ENCODE results near the gene SIN3A.
A peak's percentile ranks its signal among the peaks of the same experiment; 100 is the strongest.
"Not testable (repeated sequence)": the region's sequence is repeated elsewhere in the genome, so short reads cannot be mapped to it uniquely, and the experiment has no call there.

Gene SIN3A

DNA sequence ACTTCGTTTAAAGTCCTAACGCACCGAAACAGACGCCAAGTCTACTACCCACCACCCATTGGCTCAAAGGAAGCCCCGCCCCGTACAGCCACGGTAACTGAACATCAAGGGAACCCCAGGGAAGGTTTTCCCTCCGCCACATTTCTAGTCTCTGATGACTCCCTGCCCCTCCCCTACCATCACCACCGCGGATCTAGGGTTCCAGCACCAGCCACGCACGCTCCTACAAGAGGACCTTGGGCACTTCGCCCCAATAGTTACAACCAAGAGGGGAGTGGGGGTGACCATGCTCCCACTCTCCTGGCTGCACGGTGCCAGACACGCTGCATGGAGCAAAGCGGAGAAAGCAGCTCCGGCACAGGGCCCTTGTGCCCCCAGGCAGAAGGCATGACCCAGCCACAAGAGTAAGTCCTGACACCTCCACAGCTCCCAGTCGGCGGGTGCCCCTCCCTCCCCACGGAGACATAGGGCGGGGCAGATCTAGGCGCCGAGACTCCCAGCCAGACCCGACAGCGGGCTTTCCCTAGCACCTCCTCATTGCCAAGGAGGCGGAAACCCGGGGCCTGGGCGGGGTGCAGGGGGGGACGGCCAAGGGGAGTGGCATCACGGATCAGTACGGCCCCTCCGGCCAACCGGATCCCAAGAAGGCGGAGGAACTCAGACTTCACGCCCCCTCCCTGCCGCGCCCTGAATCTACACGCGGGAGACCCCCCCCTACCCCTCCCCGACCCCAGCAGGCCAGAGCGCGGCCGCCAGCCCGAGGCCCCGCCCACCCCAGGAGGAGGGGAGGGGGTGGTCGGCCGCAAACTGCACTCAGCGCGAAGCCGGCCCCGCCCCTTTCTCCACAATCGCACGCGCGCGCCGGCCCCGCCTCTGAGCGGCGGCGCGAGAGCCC lies 936 bp downstream of the SIN3A start:
- peak; percentile 37 to 98 (median 90) for DNase-seq

- no peak for DNase-seq
Observed at GRCh38 chr15:75449585-75450306, 1.7 kb downstream of the SIN3A start.

DNA sequence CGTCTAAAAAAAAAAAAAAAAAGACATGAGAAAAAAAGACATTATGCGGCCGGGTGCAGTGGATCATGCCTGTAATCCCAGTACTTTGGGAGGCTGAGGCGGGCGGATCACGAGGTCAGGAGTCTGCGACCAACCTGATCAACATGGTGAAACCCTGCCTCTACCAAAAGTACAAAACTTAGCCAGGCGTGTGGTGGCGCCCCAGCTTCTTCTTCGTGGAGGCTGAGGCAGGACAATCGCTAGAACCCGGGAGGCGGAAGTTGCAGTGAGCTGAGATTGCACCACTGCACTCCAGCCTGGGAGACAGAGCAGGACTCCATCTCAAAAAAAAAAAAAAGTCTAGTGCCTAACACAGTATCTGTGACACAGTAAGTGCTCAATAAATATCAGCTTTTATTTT lies 3.3 kb downstream of the SIN3A start:
- DNase-seq = peak in 2 of 56 donors; percentile 4 to 7

DNA sequence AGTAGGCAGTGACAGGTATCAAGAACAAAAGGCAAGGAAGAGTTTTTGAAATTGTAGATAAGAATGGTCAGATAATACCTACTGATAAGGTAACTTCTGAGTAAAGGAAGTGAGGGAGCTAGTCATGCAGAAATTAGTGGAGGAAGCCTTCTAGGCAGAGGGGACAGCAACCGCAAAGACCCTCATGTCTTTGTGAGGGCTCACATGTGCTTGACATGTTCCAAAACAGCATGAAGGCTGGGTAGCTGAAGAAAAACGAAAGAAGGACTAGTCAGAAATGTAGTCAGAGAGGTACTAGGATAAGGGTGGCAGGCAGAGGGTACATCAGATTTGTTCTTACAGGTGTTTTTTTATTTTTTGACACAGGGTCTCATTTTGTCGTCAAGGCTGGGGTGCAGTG lies 5.3 kb downstream of the SIN3A start:
- DNase-seq = no peak

- DNase-seq = not testable (repeated sequence)
Observed at GRCh38 chr15:75445324-75445723, 6.2 kb downstream of the SIN3A start.

- DNase-seq = not testable (repeated sequence)
Observed at GRCh38 chr15:75443972-75444453, 7.5 kb downstream of the SIN3A start.

DNA sequence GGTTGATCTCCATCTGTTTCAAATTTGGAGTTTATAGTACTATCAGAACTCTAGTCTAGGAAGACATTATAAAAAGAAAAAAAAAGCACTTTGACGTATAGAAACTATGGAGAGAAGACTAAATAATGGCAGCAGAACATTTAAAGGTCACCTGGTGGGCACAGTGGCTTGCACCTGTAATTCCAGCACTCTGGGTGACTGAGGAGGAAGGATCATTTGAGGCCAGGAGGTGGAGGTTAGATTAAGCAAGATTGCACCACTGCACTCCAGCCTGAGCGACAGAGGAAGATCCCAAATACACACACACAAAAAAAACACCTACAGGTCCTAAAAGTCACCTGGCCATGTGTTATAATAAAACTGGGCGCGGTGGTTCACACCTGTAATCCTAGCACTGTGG lies 13.8 kb downstream of the SIN3A start:
- DNase-seq = no peak

- DNase-seq = no peak
Observed at GRCh38 chr15:75436881-75437280, 14.6 kb downstream of the SIN3A start.

GRCh38 chr15:75431682-75432081 lies 19.8 kb downstream of the SIN3A start:
- DNase-seq = no peak

DNA sequence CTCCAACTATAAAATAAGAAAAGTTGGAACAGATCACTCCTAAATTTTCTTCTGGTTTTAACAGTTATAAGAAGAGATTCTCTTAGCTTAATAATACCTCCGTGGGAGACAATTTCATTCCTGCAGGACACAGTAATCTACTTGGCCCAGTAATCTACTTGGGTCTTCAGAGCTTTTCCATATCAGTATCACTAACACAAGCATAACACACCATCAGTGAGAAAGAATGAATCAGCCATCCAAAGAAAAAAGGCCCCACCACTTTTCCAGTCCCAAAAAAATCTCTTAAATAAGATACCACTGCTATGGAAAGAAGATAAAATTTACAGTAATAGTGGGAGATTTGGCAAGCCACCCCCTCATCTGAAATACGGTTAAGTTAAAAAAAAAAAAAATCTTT lies 20.2 kb downstream of the SIN3A start:
- no peak for DNase-seq

DNA sequence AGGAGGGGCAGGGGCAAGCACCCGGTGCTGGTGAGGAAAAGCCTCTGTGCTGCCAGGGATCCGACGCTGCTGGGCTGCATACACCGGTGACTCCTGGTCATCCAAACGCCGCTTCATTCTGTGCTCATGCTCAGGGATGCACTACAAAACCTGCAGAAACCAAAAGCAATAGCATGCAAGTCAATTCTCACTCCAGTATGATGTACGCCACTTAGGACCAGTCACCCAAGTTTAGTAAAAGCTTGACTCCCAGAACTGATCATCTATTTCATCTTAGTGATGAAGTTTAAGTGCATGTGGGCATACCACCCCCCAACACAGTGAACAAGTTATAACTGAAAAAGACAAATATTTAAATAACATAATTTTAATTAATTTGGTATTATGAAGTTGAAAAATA lies 21.2 kb downstream of the SIN3A start:
- DNase-seq = no peak

GRCh38 chr15:75428152-75428551 lies 23.3 kb downstream of the SIN3A start:
- DNase-seq = no peak

- no peak for DNase-seq
Observed at GRCh38 chr15:75425966-75426500, 25.5 kb downstream of the SIN3A start.

DNA sequence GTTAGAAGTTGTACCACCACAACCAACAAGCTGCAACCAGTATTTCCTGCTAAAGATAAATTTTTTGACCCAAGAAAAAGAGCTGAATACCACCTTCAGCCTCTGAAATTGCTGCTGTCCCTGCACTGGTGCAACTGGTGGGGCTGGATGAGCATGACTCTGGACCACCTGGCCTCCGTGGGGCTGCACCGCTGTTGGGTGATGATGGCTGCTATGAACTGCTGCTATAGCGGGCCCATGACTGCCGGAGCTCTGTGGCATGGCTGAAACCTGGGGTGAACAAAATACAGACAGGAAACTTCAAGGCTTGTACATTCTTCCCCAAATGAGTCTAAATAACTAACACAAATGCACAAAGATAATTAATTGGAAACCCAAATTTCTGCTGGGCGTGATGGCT lies 28.9 kb downstream of the SIN3A start:
- DNase-seq = no peak

- DNase-seq = no peak
Observed at GRCh38 chr15:75420698-75421097, 30.8 kb downstream of the SIN3A start.

DNA sequence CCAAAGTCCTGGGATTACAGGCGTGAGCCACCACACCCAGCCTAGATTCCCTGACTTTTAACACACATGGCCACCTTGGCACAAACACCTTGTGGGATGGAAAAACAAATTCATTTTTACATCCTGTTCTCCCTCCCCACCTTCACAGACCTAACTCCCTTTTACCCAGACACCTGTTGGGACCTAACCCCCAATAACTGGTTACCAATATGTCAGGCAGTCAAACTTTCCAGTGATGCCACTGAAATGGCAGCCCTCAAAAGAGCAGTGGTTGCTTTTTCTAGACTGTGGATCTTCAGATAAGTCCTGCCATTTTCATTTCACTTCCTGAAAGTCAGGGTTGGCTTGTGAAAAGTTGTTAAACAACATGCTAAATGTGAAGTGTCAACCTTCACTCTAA lies 34.9 kb downstream of the SIN3A start:
- no peak for DNase-seq

DNA sequence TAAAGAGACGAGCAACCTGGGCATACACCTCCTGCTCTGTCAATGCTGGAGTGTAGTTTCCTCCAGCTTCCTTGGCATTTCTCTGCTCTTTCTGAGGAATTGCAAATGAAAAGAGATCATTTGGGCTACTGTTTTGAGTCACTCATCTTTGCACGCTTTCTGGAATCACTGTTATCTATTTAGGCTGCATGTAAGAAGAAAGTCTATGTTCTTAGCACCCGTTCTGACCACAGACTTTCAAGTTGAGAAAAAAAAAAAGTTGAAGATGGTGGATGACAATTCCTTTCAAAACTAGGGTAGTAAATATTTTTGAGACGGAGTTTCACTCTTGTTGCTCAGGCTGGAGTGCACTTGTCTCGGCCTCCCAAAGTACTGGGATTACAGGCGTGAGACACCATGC lies 41.3 kb downstream of the SIN3A start:
- DNase-seq = no peak

- no peak for DNase-seq
Observed at GRCh38 chr15:75407083-75407482, 44.4 kb downstream of the SIN3A start.

DNA sequence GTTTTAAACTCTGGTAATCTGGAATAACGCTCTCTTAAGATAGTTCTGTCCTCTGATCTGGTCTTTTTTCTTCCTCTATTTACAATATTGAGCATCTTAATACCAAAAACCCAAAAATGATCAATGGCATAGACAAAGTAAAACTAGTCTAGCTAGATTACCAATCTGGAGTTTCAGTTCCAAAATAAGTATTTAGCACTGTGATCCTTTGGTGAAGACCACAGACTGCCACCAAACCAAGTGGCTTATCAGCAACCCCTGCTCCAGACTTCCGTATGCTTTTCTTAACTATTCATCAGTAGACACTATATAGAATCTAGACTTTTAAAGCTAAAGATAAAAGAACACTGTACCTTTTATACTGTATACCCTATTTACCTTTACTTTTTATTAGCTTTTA lies 47.6 kb downstream of the SIN3A start:
- DNase-seq = no peak

GRCh38 chr15:75397494-75397893 lies 54.0 kb downstream of the SIN3A start:
- no peak for DNase-seq

DNA sequence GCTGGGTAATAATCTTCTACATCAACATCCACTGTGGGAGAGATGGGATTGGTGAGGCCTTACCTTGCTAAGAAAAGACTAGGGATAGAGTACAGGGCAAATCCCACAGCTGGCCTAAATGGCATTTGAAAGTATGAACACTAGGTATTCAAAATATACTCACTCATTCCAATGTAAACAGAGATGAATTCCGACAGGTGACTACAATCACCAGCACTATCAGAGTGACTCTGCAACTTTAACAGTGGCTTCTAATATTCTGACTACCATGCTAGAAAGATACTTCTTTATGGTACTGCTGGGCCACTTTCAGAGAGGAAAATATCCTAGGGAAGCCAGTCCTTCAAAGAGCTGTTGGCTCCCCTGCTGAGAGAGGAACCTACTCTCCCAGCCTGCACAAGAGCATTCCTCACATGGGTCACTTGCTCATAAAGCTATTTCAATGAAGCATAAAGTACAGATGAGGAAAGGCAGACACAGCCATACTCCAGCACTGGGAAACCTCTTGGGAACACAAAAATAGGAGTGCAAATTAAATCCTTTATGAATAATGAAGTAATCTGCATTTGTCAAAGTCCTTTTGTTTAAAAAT lies 61.6 kb downstream of the SIN3A start:
- DNase-seq = no peak

DNA sequence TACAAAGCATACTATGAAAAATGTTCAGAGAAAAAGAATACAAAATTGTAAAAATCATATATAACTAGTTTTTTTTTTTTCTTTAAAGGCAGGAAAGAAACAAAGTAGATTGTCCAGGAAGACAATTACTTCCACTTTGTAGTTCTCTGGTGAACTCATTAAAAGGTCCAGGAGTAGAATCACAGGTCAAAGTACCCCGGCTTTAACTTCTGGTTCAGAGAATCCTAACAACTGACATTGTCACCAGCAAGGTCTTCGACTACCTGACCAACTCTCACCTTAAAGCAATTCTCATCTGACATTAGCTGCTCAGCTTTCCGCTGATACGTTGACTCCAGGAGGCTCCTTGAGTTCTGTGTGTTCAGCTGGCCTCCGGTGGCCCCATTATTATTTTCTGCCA lies 67.5 kb downstream of the SIN3A start:
- DNase-seq = not testable (repeated sequence)
